Keratinocyte (primary cell): Measurements from ENCODE around the gene GRK3.

Experiments
- EZH2 ChIP-seq: IDR thresholded peaks from one replicate; pipeline ENCODE4 v1.6.1; 2012; ENCODE audit warnings: inconsistent platforms, mild to moderate bottlenecking, low read length, moderate library complexity
- TF ChIP-seq, protein P1 (sequence below), 3 experiments: IDR thresholded peaks in 1 of 3; conservative IDR thresholded peaks in 1 of 3; optimal IDR thresholded peaks in 1 of 3; 2 replicates in 2 of 3; 3 replicates in 1 of 3; pipeline versions ENCODE3 to v1.5.1; 2011; ENCODE audit warnings: low read length in 3 of 3, mild to moderate bottlenecking in 3 of 3, moderate library complexity in 2 of 3, control low read depth in 1 of 3, inconsistent platforms in 1 of 3; ENCODE audit not compliant: insufficient read depth in 2 of 3; ENCODE audit errors: extremely low read depth in 1 of 3

DNA sequence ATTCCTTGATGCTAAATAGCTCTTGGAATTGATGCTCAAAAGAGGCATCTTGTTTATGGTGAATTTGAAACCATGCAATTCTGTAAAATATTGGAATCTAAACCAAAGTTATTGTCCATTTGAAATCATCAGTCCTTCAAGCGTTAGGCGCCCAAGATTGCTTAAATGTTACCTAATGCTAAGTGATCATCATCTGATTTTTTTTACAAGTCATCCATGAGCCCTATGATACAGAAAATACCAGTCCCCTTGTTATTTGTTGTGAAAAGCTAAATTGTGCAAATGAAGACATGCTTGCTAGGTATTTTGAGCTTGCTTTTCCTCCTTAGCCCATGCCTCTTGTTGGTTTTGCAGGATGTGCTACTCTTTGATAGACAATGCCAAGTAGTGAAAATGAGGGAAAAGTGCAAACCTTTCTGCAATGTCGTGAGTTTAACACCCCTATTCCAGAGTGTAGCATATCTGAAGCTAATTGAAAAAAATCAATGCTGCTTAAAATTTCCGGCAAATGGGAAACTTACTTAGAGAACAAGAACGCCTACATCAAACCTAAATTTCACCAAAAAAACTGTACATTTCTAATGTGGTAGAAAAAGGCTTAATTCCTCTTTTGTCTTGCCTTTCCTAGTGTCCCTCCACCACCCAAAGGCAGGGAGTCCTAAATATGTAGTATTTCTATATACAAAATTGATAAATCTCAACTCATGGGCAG, 1.9 kb downstream of the GRK3 start:
- TF ChIP-seq, protein P1, sequence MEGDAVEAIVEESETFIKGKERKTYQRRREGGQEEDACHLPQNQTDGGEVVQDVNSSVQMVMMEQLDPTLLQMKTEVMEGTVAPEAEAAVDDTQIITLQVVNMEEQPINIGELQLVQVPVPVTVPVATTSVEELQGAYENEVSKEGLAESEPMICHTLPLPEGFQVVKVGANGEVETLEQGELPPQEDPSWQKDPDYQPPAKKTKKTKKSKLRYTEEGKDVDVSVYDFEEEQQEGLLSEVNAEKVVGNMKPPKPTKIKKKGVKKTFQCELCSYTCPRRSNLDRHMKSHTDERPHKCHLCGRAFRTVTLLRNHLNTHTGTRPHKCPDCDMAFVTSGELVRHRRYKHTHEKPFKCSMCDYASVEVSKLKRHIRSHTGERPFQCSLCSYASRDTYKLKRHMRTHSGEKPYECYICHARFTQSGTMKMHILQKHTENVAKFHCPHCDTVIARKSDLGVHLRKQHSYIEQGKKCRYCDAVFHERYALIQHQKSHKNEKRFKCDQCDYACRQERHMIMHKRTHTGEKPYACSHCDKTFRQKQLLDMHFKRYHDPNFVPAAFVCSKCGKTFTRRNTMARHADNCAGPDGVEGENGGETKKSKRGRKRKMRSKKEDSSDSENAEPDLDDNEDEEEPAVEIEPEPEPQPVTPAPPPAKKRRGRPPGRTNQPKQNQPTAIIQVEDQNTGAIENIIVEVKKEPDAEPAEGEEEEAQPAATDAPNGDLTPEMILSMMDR (optimal IDR thresholded peaks at IDR 0.05 in 1 of 3, IDR thresholded peaks at IDR 0.05 in 1 of 3, conservative IDR thresholded peaks at IDR 0.05 in 1 of 3; ENCODE audit: extremely low read depth in 1 of 3, insufficient read depth in 2 of 3, low read length in 3 of 3) = no peak
- TF ChIP-seq EZH2 = no peak
